GM12872 (cell line): ENCODE measurements around the gene ARMH3.

Experiments used
- TF ChIP-seq, protein P1 (sequence below): IDR thresholded peaks from 3 replicates; pipeline ENCODE4 v1.5.1; 2011; ENCODE audit warnings: low read depth, mild to moderate bottlenecking, low read length, moderate library complexity; ENCODE audit not compliant: insufficient read depth

Gene ARMH3

DNA sequence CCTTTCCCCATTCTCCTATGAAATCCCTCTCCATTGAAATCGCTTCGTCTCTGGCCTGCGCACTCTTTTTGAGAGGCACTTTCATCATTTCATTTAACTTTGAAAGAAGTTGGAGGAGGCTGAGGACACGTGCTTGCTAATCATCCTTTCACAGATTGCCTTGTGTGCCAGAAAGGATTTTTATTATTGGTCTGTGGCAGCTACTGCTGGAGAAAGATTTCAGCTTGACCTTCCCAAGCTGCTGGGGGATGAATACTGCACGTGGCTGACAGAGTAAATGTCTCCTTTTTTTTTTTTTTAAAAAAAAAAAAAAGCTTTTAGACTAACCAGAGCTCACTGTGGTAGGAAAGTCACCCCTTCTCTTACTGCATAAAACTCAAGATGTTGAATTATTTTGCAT is 168.2 kb downstream of the ARMH3 start:
- TF ChIP-seq, protein P1, sequence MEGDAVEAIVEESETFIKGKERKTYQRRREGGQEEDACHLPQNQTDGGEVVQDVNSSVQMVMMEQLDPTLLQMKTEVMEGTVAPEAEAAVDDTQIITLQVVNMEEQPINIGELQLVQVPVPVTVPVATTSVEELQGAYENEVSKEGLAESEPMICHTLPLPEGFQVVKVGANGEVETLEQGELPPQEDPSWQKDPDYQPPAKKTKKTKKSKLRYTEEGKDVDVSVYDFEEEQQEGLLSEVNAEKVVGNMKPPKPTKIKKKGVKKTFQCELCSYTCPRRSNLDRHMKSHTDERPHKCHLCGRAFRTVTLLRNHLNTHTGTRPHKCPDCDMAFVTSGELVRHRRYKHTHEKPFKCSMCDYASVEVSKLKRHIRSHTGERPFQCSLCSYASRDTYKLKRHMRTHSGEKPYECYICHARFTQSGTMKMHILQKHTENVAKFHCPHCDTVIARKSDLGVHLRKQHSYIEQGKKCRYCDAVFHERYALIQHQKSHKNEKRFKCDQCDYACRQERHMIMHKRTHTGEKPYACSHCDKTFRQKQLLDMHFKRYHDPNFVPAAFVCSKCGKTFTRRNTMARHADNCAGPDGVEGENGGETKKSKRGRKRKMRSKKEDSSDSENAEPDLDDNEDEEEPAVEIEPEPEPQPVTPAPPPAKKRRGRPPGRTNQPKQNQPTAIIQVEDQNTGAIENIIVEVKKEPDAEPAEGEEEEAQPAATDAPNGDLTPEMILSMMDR: no peak

DNA sequence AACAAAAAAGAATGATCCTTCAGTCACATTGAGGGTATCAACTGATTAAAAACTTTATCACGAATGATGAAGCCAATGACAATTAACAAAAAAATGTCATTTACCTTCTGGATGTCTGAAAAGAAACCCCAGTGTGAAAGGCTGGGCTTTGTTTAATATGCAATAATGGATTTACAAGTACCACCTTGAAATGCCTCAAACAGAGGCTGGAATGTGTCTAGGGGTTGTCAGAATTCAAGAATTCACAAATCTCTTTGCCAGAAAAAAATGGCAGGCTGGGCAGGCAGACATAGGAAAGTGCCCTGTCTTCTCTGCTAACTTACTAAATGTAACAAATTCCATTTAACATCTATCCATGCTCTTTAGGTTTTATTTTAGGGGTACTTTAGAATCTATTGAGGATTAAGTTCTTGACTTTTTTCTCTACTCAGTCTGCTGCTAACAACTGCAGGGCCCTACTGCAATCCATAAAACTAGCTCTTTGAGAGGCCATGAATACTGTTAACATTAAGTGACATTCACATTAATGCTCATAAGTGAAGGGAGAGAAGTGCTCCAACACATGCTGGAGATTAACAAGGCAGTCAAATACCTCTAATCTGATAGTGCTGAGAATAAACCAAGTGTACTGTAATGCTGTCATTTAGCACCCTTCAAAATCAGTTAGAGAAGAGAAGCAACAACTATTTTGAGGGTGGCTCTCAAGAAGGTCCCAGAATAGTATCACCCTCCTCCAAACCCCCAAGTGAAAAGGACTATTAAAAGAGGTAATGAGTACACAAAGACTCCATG is 169.3 kb downstream of the ARMH3 start:
- TF ChIP-seq, protein P1: no peak

DNA sequence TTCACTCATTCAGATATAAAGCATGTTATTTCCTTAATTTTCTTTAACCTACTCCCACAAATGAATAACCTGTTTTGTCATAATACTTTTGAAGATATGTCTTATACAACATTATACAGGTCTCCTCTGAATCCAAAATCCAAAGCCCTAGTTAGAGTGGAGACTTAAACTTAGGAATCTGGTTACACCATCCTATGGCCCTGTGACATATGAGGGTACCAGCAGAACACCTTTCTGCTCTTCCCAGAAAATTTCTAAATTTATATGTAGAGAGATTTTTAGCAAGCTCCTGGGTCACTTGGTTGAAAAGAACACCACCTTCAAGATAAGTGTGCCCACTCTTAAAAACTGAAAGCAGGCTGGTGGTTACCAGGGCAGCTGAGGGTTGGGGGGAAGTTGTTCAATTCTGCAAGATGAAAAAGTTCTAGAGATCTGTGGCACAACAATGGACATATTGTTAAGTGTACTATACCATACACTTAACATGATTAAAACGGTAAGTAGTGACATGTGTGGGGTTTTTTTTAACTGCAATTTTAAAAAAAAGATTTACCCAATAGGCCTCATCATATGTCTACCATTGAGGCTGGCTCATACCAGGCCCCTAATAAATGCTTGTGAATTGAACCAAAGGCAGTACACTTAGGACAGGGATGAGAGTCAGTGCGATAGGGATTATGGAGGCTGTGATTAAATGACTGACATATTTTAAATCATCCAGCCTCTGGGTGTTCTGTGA is 174.8 kb downstream of the ARMH3 start:
- TF ChIP-seq, protein P1: no peak

DNA sequence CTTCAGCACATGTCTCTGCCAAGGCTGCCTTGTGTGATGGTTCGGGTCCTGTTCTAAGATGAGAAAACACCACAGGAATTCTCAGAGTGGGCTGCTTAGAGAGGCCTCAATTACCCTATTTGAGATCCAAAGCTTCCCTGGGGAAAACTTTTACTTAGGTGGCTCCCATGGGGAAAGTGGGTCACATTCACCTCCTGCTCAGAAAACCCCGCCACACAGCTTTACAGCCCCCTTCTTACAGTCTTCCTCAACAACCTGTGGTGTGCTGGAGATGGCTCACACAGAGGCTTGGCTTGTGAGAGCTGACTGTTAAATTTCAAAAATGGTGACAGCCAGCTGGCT is 175.8 kb downstream of the ARMH3 start:
- TF ChIP-seq, protein P1: no peak

DNA sequence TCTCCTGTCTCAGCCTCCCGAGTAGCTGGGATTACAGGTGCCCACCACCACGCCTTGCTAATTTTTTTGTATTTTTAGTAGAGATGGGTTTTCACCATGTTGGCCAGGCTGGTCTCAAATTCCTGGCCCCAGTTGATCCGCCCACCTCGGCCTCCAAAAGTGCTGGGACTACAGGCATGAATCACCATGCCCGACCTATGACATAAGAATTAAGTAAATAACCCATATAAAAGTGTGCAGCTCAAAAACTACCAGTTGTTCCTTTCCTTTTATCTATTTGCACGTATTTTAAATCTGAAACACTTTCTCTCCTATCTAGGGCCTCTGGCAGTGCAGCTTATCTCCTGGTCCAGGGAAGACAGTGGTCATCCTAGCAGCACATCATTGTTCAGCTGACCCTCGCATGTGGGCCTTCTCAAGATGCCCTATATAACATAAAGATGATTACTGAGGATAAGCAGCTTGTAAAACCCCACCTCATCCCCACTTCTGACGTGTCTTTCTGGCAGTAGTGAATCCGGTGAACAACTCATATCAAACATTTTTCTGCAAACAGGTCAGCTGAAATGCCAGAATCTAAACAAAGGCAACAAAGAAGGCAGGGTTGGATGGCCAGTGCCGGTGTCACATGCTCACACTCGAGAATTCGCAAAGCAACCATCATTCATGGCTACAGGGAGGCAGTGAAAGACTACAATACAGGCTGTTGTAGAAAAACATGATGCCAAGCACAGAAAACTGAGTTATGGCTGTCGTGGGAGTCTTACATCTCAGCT is 176.3 kb downstream of the ARMH3 start:
- TF ChIP-seq, protein P1: no peak

DNA sequence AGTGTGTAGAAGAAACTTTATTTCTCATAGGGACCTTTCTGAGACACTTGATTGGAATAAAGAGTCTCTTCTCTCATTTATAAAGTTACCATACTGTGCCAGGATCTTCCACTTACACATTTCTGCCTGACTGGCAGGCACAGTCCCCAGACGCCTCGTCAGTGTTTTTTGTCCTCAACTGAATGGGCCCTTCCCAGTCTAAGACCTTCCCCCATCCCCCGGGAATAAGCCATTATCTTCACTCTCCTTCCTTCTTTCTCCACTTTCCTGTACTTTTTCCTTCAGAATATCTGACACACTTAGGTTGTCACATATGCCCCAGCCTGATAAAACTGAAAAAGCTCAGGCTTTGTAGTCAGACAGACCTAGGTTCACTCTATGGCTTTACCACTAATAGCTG is 177.1 kb downstream of the ARMH3 start:
- TF ChIP-seq, protein P1: no peak

DNA sequence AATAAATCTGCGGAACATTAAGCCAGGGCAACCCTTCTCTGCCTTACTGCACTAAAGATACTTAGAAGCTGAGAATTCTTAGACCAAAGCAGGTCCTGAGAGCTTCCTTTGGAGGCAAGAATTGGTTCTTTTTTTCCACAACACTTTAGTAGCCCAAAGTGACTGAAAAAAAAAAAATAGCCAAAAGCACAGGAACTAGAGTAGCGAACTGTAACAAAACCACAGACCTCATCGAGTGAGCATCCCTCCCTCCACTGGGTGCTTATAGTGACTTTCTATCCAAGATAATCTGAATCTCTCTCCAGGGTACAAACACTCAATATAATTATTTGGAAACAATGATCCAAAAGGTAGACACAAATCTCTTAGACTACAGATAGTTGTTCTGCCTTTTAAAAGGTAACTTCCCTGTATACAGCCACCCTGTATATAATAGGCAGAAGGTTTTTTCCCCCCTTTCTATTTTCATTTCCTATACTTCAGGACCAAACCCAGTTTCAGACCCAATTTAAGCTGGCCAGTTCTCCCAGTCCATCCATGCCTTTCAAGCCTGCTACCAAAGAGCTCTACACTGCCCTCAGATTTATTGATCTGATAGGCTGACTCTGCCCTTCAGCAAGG is 180.8 kb downstream of the ARMH3 start:
- TF ChIP-seq, protein P1: no peak
